OCI-LY3 (cell line): ENCODE data around the gene TFCP2L1.

Source experiments
- EZH2phosphoT487 ChIP-seq: fragments of 200-600 bp; shearing (Covaris generic); IDR thresholded peaks from 2 replicates; pipeline ENCODE4 v1.6.1; 2018; ENCODE audit warnings: antibody characterized with exemption, mixed run types, low read depth
- TF ChIP-seq, protein P1 (sequence below): fragments of 200-600, 300-600 bp; sonication (generic); IDR thresholded peaks from 2 replicates; pipeline ENCODE4 v1.5.1; 2014; ENCODE audit warnings: antibody characterized with exemption, low read length, low read depth

DNA sequence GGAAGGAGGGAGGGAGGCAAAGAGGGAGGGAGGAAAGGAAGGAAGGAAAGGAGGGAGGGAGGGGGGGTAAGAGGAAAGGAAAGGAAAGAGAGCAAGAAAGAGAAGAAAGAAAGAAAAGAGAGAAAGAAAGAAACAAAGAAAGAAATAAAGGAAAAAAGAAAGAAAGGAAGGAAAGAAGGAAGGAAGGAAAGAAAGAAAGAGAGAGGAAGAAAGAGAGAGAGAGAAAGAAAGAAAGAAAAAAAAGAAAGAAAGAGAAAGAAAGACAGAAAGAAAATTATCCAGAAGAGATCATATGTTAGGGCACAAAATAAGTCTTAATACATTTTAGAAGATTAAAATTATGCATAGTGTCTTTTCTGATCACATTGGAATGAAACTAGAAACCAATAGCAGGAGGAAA lies 24.3 kb upstream of the TFCP2L1 start:
- TF ChIP-seq, protein P1, sequence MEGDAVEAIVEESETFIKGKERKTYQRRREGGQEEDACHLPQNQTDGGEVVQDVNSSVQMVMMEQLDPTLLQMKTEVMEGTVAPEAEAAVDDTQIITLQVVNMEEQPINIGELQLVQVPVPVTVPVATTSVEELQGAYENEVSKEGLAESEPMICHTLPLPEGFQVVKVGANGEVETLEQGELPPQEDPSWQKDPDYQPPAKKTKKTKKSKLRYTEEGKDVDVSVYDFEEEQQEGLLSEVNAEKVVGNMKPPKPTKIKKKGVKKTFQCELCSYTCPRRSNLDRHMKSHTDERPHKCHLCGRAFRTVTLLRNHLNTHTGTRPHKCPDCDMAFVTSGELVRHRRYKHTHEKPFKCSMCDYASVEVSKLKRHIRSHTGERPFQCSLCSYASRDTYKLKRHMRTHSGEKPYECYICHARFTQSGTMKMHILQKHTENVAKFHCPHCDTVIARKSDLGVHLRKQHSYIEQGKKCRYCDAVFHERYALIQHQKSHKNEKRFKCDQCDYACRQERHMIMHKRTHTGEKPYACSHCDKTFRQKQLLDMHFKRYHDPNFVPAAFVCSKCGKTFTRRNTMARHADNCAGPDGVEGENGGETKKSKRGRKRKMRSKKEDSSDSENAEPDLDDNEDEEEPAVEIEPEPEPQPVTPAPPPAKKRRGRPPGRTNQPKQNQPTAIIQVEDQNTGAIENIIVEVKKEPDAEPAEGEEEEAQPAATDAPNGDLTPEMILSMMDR, result no peak
- no peak for TF ChIP-seq EZH2phosphoT487
